Measurements from ENCODE around the gene TTC21A. TPM values are rescaled to one million over a fixed set of nuclear protein-coding genes. Genes with fewer than 3 reads are reported as not detected.
A peak's percentile ranks its signal among the peaks of the same experiment; 100 is the strongest.

TTC21A gene
- total RNA-seq, 1 experiment from 2014 or later: 5.6 TPM

- POLR2A ChIA-PET: interaction anchor here (1.2 kb wide), 1 partner anchor 29 kb away, joined by 3 read pairs; no protein-coding TSS in a partner anchor
These were observed 41.1 kb downstream of the TTC21A start for GRCh38 chr3:39148435-39149058.

GRCh38 chr3:39149059-39149455, 41.6 kb downstream of the TTC21A start:
- no TSS peak for BruUV-seq (replicated peaks)
- ChIA-PET POLR2A (interaction anchor here (1.2 kb wide), 1 partner anchor 29 kb away, joined by 3 read pairs; no protein-coding TSS in a partner anchor), CTCF (no interaction called here), RAD21 (ENCODE audit: low non-redundant PET in 1 of 2, low total read pairs in 2 of 2, uncharacterized antibody in 2 of 2, unreplicated experiment in 2 of 2) (no interaction called here)
- no peak for ATAC-seq
- DNase-seq (ENCODE audit: low read depth, low spot score): no peak
- Histone ChIP-seq H3K79me2 (ENCODE audit: insufficient read depth, low read length) (peaks cover 69% of the 10 kb centered on the region), H3K4me3 (replicated peaks in 1 of 2; ENCODE audit: low read depth in 1 of 2, low read length in 2 of 2) (no peak overlapping the region), H2AFZ (ENCODE audit: low read depth, low read length, poor library complexity, severe bottlenecking) (no peak overlapping the region), H3K4me1 (ENCODE audit: control insufficient read depth in 1 of 2, insufficient read depth in 2 of 2, low read length in 2 of 2) (peaks cover 60 to 67% of the 10 kb centered on the region in 2 experiments), H3K9me3 (ENCODE audit: control insufficient read depth in 1 of 2, insufficient read depth in 1 of 2, low read depth in 1 of 2, low read length in 2 of 2) (no peaks in the 10 kb centered on the region), H3K27me3 (ENCODE audit: insufficient read depth, low read length) (no peaks in the 10 kb centered on the region), H3K27ac (ENCODE audit: low read depth, low read length) (no peak overlapping the region), H3K9me2 (ENCODE audit: insufficient read depth) (no peaks in the 10 kb centered on the region), H3K9ac (ENCODE audit: low read length) (no peak overlapping the region), H3K36me3 (ENCODE audit: control insufficient read depth in 1 of 2, insufficient read depth in 2 of 2, low read length in 2 of 2) (peaks cover 13 to 24% of the 10 kb centered on the region in 2 experiments), H3K4me2 (ENCODE audit: low read length) (peak overlapping the region; percentile 71; the same call in 1 of the 2 replicates), H4K20me1 (ENCODE audit: insufficient read depth) (peaks cover 39% of the 10 kb centered on the region; the same call in 1 of the 2 replicates)
- intact Hi-C loops (cut with micrococcal nuclease): no loop called here
- TF ChIP-seq EZH2 (IDR thresholded peaks at IDR 0.05): no peak
- TF ChIP-seq CTCF (IDR thresholded peaks at IDR 0.05 in 2 of 3, conservative IDR thresholded peaks at IDR 0.05 in 1 of 3; ENCODE audit: borderline replicate concordance in 1 of 3, insufficient read depth in 1 of 3, low read depth in 2 of 3, low read length in 2 of 3): no peak
- TF ChIP-seq POLR2A (IDR thresholded peaks at IDR 0.05; ENCODE audit: borderline replicate concordance, extremely low read depth, insufficient read depth, insufficient read length): no peak
- TF ChIP-seq YY1 (IDR thresholded peaks at IDR 0.05; ENCODE audit: extremely low read depth, insufficient replicate concordance, low read depth, low read length): no peak
- no peak for TF ChIP-seq FOSL1 (IDR thresholded peaks at IDR 0.05; ENCODE audit: low read depth)
- TF ChIP-seq RAD21 (IDR thresholded peaks at IDR 0.05; ENCODE audit: low read depth): no peak
- TF ChIP-seq ATF3 (IDR thresholded peaks at IDR 0.05): no peak
- no peak for TF ChIP-seq ZNF274 (IDR thresholded peaks at IDR 0.05; ENCODE audit: low read depth, low read length)
- TF ChIP-seq POLR2AphosphoS5 (IDR thresholded peaks at IDR 0.05; ENCODE audit: low read depth, low read length): no peak

More at GRCh38 chr3:39148435-39149058, 41.1 kb downstream of the TTC21A start:
- H3K4me2 ChIP-seq (ENCODE audit: low read length): peak overlapping the region; percentile 71
- H3K4me3 ChIP-seq (replicated peaks in 1 of 2; ENCODE audit: low read depth in 1 of 2, low read length in 2 of 2): no peak overlapping the region
- intact Hi-C loops (cut with micrococcal nuclease): no loop called here
- H3K4me1 ChIP-seq (ENCODE audit: control insufficient read depth in 1 of 2, insufficient read depth in 2 of 2, low read length in 2 of 2): peaks cover 60 to 64% of the 10 kb centered on the region in 2 experiments
- H3K27me3 ChIP-seq (ENCODE audit: insufficient read depth, low read length): no peaks in the 10 kb centered on the region
- H3K9me3 ChIP-seq (ENCODE audit: control insufficient read depth in 1 of 2, insufficient read depth in 1 of 2, low read depth in 1 of 2, low read length in 2 of 2): no peaks in the 10 kb centered on the region
- H3K9me2 ChIP-seq (ENCODE audit: insufficient read depth): no peaks in the 10 kb centered on the region
- no peak overlapping the region for H3K27ac ChIP-seq (ENCODE audit: low read depth, low read length)
- BruUV-seq (replicated peaks): no TSS peak
- ChIA-PET CTCF (no interaction called here), RAD21 (ENCODE audit: low non-redundant PET in 1 of 2, low total read pairs in 2 of 2, uncharacterized antibody in 2 of 2, unreplicated experiment in 2 of 2) (no interaction called here)
- TF ChIP-seq JUND (IDR thresholded peaks at IDR 0.05): no peak
- H3K9ac ChIP-seq (ENCODE audit: low read length): no peak overlapping the region
- H2AFZ ChIP-seq (ENCODE audit: low read depth, low read length, poor library complexity, severe bottlenecking): no peak overlapping the region
- H3K79me2 ChIP-seq (ENCODE audit: insufficient read depth, low read length): peaks cover 69% of the 10 kb centered on the region
- ATAC-seq (no peak), DNase-seq (ENCODE audit: low read depth, low spot score) (no peak)
- peaks cover 16 to 29% of the 10 kb centered on the region in 2 experiments for H3K36me3 ChIP-seq (ENCODE audit: control insufficient read depth in 1 of 2, insufficient read depth in 2 of 2, low read length in 2 of 2)
- peaks cover 39% of the 10 kb centered on the region; the same call in 1 of the 2 replicates for H4K20me1 ChIP-seq (ENCODE audit: insufficient read depth)

Measured in HCT116 (cell line).